Adipocyte (in vitro differentiated cells): Measurements from ENCODE around the gene SELENOH.
A peak's percentile ranks its signal among the peaks of the same experiment; 100 is the strongest.

Experiments used
- DNase-seq: peaks from one replicate; pipeline ENCODE4 v3.0.0-alpha.2; 2015; ENCODE audit warnings: low read depth
- H3K27me3 ChIP-seq: replicated peaks from 2 replicates; pipeline ENCODE4 v1.7.0; 2013; ENCODE audit warnings: mild to moderate bottlenecking, low read length, moderate library complexity; ENCODE audit not compliant: control insufficient read depth, insufficient read depth
- H3K36me3 ChIP-seq: 2 replicates; pipeline ENCODE4 v1.7.0; 2013; ENCODE audit warnings: low read length, mild to moderate bottlenecking, moderate library complexity; ENCODE audit not compliant: control insufficient read depth, insufficient read depth, severe bottlenecking
- H3K4me1 ChIP-seq: 2 replicates; pipeline ENCODE4 v1.7.0; 2013; ENCODE audit warnings: mild to moderate bottlenecking, low read length, moderate library complexity; ENCODE audit not compliant: control insufficient read depth, insufficient read depth
- H3K4me3 ChIP-seq: 2 replicates; pipeline ENCODE4 v1.7.0; 2013; ENCODE audit warnings: mild to moderate bottlenecking, low read length, moderate library complexity
- H3K9ac ChIP-seq: 2 replicates; pipeline ENCODE4 v1.7.0; 2013; ENCODE audit warnings: mild to moderate bottlenecking, low read length, moderate library complexity
- H3K9me3 ChIP-seq: 2 replicates; pipeline ENCODE4 v1.7.0; 2013; ENCODE audit warnings: mild to moderate bottlenecking, low read length, moderate library complexity; ENCODE audit not compliant: control insufficient read depth

SELENOH gene

GRCh38 chr11:57751676-57752253 is 10.5 kb downstream of the SELENOH start, which contains the start of gene BTBD18:
Gene BTBD18 (minus strand): TSS chr11:57751819. CDS start chr11:57751188, 631 bp downstream.
- Histone ChIP-seq H3K36me3 (peaks cover 13% of the 10 kb centered on the region), H3K9ac (no peak within 1 kb of the TSS), H3K9me3 (no peaks in the 10 kb centered on the region), H3K4me3 (no peak within 1 kb of the TSS), H3K4me1 (no peaks in the 10 kb centered on the region), H3K27me3 (no peaks in the 10 kb centered on the region)
- peak; percentile 72 for DNase-seq

GRCh38 chr11:57752954-57753353 is 11.7 kb downstream of the SELENOH start:
- Histone ChIP-seq H3K9ac (no peak overlapping the region), H3K4me3 (no peak overlapping the region), H3K27me3 (no peaks in the 10 kb centered on the region), H3K4me1 (no peaks in the 10 kb centered on the region), H3K36me3 (peaks cover 6% of the 10 kb centered on the region), H3K9me3 (no peaks in the 10 kb centered on the region)
- DNase-seq = no peak

- Histone ChIP-seq H3K4me1 (peaks cover 3% of the 10 kb centered on the region), H3K9me3 (no peaks in the 10 kb centered on the region), H3K9ac (no peak overlapping the region), H3K36me3 (no peaks in the 10 kb centered on the region), H3K27me3 (no peaks in the 10 kb centered on the region), H3K4me3 (no peak overlapping the region)
- no peak for DNase-seq
These were observed 16.9 kb downstream of the SELENOH start for GRCh38 chr11:57758174-57758573.

- no peaks in the 10 kb centered on the region for H3K27me3 ChIP-seq
- peak within 1 kb of the TSS; percentile 96 for H3K9ac ChIP-seq
- no peaks in the 10 kb centered on the region for H3K9me3 ChIP-seq
- DNase-seq = peak; percentile 98
- H3K4me1 ChIP-seq = peaks cover 25% of the 10 kb centered on the region
- no peaks in the 10 kb centered on the region for H3K36me3 ChIP-seq
- peak within 1 kb of the TSS; percentile 99 for H3K4me3 ChIP-seq
These were observed 20.3 kb downstream of the SELENOH start, which contains the start of gene CTNND1 for GRCh38 chr11:57761301-57762234. Gene CTNND1 (plus strand): TSS chr11:57761802. CDS start chr11:57791479, 29,677 bp downstream.

GRCh38 chr11:57762235-57762861 is 21.1 kb downstream of the SELENOH start:
- Histone ChIP-seq H3K4me3 (peak overlapping the region; percentile 99), H3K27me3 (no peaks in the 10 kb centered on the region), H3K9me3 (no peaks in the 10 kb centered on the region), H3K36me3 (no peaks in the 10 kb centered on the region), H3K4me1 (peaks cover 25% of the 10 kb centered on the region), H3K9ac (peak overlapping the region; percentile 96)
- peak; percentile 56 for DNase-seq

- Histone ChIP-seq H3K4me3 (peak overlapping the region; percentile 99), H3K9me3 (no peaks in the 10 kb centered on the region), H3K27me3 (no peaks in the 10 kb centered on the region), H3K36me3 (no peaks in the 10 kb centered on the region), H3K4me1 (peaks cover 25% of the 10 kb centered on the region), H3K9ac (peak overlapping the region; percentile 96)
- DNase-seq = peak; percentile 74
These were observed 22.3 kb downstream of the SELENOH start for GRCh38 chr11:57763568-57763967.

- Histone ChIP-seq H3K4me3 (peak overlapping the region; percentile 99), H3K9me3 (no peaks in the 10 kb centered on the region), H3K27me3 (no peaks in the 10 kb centered on the region), H3K9ac (peak overlapping the region; percentile 96), H3K36me3 (no peaks in the 10 kb centered on the region), H3K4me1 (peaks cover 25% of the 10 kb centered on the region)
- no peak for DNase-seq
These were observed 22.7 kb downstream of the SELENOH start for GRCh38 chr11:57764021-57764420.

GRCh38 chr11:57764566-57764965 is 23.3 kb downstream of the SELENOH start:
- Histone ChIP-seq H3K9me3 (no peaks in the 10 kb centered on the region), H3K36me3 (no peaks in the 10 kb centered on the region), H3K4me1 (peaks cover 25% of the 10 kb centered on the region), H3K9ac (peak overlapping the region; percentile 96), H3K27me3 (no peaks in the 10 kb centered on the region), H3K4me3 (peak overlapping the region; percentile 99)
- DNase-seq = no peak

- Histone ChIP-seq H3K4me3 (peak overlapping the region; percentile 99), H3K9me3 (no peaks in the 10 kb centered on the region), H3K4me1 (peaks cover 25% of the 10 kb centered on the region), H3K36me3 (no peaks in the 10 kb centered on the region), H3K9ac (peak overlapping the region; percentile 96), H3K27me3 (no peaks in the 10 kb centered on the region)
- DNase-seq = no peak
These were observed 23.7 kb downstream of the SELENOH start for GRCh38 chr11:57764972-57765371.

GRCh38 chr11:57770793-57771192 is 29.5 kb downstream of the SELENOH start:
- no peak for DNase-seq
- Histone ChIP-seq H3K36me3 (no peaks in the 10 kb centered on the region), H3K9me3 (no peaks in the 10 kb centered on the region), H3K4me1 (peaks cover 6% of the 10 kb centered on the region), H3K9ac (no peak overlapping the region), H3K27me3 (no peaks in the 10 kb centered on the region), H3K4me3 (no peak overlapping the region)

- no peaks in the 10 kb centered on the region for H3K36me3 ChIP-seq
- no peak overlapping the region for H3K9ac ChIP-seq
- DNase-seq = no peak
- no peaks in the 10 kb centered on the region for H3K27me3 ChIP-seq
- peaks cover 11% of the 10 kb centered on the region for H3K4me1 ChIP-seq
- no peaks in the 10 kb centered on the region for H3K9me3 ChIP-seq
- H3K4me3 ChIP-seq = no peak overlapping the region
These were observed 30.1 kb downstream of the SELENOH start for GRCh38 chr11:57771365-57771764.
